Karpas-422 (cell line): ENCODE results near the gene DLEC1. TPM values are rescaled to one million over a fixed set of nuclear protein-coding genes. Genes with fewer than 3 reads are reported as not detected.
A peak's percentile ranks its signal among the peaks of the same experiment; 100 is the strongest.
"Not testable (repeated sequence)": the region's sequence is repeated elsewhere in the genome, so short reads cannot be mapped to it uniquely, and the experiment has no call there.

ENCODE experiments used
- DNase-seq: peaks from one replicate; pipeline ENCODE4 v3.0.0-alpha.2; 2015
- H2AFZ ChIP-seq: fragments of 200-600 bp; sonication (generic); 2 replicates; pipeline ENCODE4 v1.6.1; 2014; ENCODE audit warnings: antibody characterized with exemption, low read length, mixed read lengths
- H3K27ac ChIP-seq: fragments of 200-600 bp; sonication (generic); 2 replicates; pipeline ENCODE4 v1.5.1; 2014; ENCODE audit warnings: mild to moderate bottlenecking, low read length, moderate library complexity
- H3K27me3 ChIP-seq: fragments of 200-600 bp; sonication (generic); 2 replicates; pipeline ENCODE4 v1.6.1; 2014; ENCODE audit warnings: low read length, mixed read lengths
- H3K36me3 ChIP-seq: fragments of 200-600 bp; sonication (generic); 2 replicates; pipeline ENCODE4 v1.6.1; 2014; ENCODE audit warnings: low read length, mixed read lengths; ENCODE audit not compliant: insufficient read depth
- H3K4me1 ChIP-seq: fragments of 200-600 bp; sonication (generic); 2 replicates; pipeline ENCODE4 v1.6.1; 2014; ENCODE audit warnings: mild to moderate bottlenecking, low read length, mixed read lengths
- H3K4me2 ChIP-seq: fragments of 200-600 bp; sonication (generic); 2 replicates; pipeline ENCODE4 v1.6.1; 2014; ENCODE audit warnings: low read length, low read depth, mild to moderate bottlenecking; ENCODE audit not compliant: poor library complexity, severe bottlenecking
- H3K4me3 ChIP-seq: fragments of 200-600 bp; sonication (generic); 2 replicates; pipeline ENCODE4 v1.5.1; 2014; ENCODE audit warnings: mild to moderate bottlenecking, antibody characterized with exemption, low read length, mixed read lengths
- H3K79me2 ChIP-seq: fragments of 200-600 bp; sonication (generic); 2 replicates; pipeline ENCODE4 v1.6.1; 2014; ENCODE audit warnings: mild to moderate bottlenecking, low read length, mixed read lengths
- H3K9ac ChIP-seq: fragments of 200-600 bp; sonication (generic); 2 replicates; pipeline ENCODE4 v1.6.0; 2014; ENCODE audit warnings: low read length
- H3K9me2 ChIP-seq: fragments of 200-600 bp; sonication (generic), shearing (Covaris generic); replicated peaks from 2 replicates; pipeline ENCODE4 v1.6.0; 2014; ENCODE audit warnings: mild to moderate bottlenecking, low read length, moderate library complexity; ENCODE audit not compliant: insufficient read depth
- H3K9me3 ChIP-seq: fragments of 300-700, 200-600 bp; sonication (generic); 2 replicates; pipeline ENCODE4 v1.6.1; 2014; ENCODE audit warnings: low read length, mixed read lengths
- H4K20me1 ChIP-seq: fragments of 200-600 bp; sonication (generic); 2 replicates; pipeline ENCODE4 v1.6.1; 2014; ENCODE audit warnings: mild to moderate bottlenecking, antibody characterized with exemption, low read length, low read depth; ENCODE audit not compliant: insufficient read depth
- total RNA-seq: library from RNA; depleted of rRNA; stranded (reverse); fragments of >200 nt; shearing (Covaris generic); gene quantifications from 2 replicates; pipeline ENCODE4 v1.2.3, GENCODE V29; 2014; ENCODE audit warnings: low replicate concordance

Gene DLEC1
- total RNA-seq, 1 experiment from 2014 or later: not detected

DNA sequence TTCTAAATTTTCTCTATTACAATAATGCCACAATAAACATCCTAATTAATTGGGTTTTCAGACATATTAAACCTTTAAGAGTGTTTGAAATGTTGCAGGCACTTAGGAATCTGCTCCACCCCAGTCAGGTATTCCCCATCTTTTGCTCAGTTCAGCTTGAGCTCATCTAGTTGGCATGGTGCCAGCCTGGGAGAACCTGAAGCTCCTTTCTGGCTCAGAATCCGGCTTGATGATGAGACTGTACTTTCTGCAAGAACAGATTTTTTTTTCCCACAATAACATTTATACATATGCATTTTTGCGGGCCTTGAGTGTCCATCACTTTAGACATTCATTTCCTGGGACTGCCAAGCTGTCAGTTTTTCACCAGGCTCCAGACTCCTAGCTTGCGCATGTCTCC lies 118.6 kb downstream of the DLEC1 start:
- H3K9me3 ChIP-seq: no peaks in the 10 kb centered on the region
- no peaks in the 10 kb centered on the region for H3K36me3 ChIP-seq
- no peak overlapping the region for H3K4me3 ChIP-seq
- no peak overlapping the region for H3K27ac ChIP-seq
- no peak for DNase-seq
- no peak overlapping the region for H2AFZ ChIP-seq
- H4K20me1 ChIP-seq: no peaks in the 10 kb centered on the region
- H3K4me2 ChIP-seq: no peak overlapping the region
- no peaks in the 10 kb centered on the region for H3K79me2 ChIP-seq
- H3K27me3 ChIP-seq: no peaks in the 10 kb centered on the region
- H3K9ac ChIP-seq: no peak overlapping the region
- no peaks in the 10 kb centered on the region for H3K9me2 ChIP-seq
- no peaks in the 10 kb centered on the region for H3K4me1 ChIP-seq

DNA sequence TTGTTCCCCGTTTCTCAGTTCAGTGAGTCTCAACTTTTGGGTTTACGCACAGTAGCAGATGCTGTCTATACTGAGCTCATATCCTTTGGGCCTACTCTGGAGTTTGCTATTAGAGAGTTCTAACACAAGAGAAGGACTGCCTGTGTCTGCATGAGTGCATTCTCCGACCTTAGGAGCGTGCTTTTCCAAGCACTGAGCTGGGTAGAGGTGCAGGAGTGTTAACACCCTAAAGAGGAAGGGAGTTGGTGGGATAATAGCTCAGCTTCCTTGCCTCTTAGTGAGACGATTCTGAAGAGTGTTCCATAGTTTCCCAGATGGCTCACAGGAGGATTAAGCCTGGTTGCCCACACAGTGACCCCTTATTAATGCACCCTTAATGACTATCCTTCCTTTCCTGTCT lies 119.5 kb downstream of the DLEC1 start:
- no peak for DNase-seq
- H3K36me3 ChIP-seq: no peaks in the 10 kb centered on the region
- H3K4me1 ChIP-seq: peaks cover 1% of the 10 kb centered on the region
- H3K27me3 ChIP-seq: no peaks in the 10 kb centered on the region
- H3K9me2 ChIP-seq: no peaks in the 10 kb centered on the region
- H3K4me2 ChIP-seq: no peak overlapping the region
- H4K20me1 ChIP-seq: no peaks in the 10 kb centered on the region
- H3K9ac ChIP-seq: no peak overlapping the region
- no peaks in the 10 kb centered on the region for H3K9me3 ChIP-seq
- no peaks in the 10 kb centered on the region for H3K79me2 ChIP-seq
- no peak overlapping the region for H3K4me3 ChIP-seq
- no peak overlapping the region for H3K27ac ChIP-seq
- no peak overlapping the region for H2AFZ ChIP-seq

DNA sequence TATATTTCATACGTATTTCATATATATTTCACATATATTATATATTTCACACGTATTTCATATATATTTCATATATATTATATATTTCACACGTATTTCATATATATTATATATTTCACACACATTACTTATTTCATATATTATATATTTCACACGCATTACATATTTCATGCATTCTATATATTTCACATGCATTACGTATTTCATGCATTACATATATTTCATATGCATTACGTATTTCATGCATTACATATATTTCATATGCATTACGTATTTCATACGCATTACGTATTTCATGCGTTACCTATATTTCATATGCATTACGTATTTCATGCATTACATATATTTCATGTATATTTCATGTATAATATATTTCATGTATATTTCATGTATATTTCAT lies 121.7 kb downstream of the DLEC1 start:
- not testable (repeated sequence) for H3K79me2 ChIP-seq, H3K4me3 ChIP-seq, H3K27ac ChIP-seq, H3K9ac ChIP-seq, H3K9me3 ChIP-seq, H3K9me2 ChIP-seq, H2AFZ ChIP-seq, H3K36me3 ChIP-seq, H3K4me2 ChIP-seq, DNase-seq, H3K27me3 ChIP-seq, H4K20me1 ChIP-seq
- H3K4me1 ChIP-seq: peaks cover 11% of the 10 kb centered on the region

DNA sequence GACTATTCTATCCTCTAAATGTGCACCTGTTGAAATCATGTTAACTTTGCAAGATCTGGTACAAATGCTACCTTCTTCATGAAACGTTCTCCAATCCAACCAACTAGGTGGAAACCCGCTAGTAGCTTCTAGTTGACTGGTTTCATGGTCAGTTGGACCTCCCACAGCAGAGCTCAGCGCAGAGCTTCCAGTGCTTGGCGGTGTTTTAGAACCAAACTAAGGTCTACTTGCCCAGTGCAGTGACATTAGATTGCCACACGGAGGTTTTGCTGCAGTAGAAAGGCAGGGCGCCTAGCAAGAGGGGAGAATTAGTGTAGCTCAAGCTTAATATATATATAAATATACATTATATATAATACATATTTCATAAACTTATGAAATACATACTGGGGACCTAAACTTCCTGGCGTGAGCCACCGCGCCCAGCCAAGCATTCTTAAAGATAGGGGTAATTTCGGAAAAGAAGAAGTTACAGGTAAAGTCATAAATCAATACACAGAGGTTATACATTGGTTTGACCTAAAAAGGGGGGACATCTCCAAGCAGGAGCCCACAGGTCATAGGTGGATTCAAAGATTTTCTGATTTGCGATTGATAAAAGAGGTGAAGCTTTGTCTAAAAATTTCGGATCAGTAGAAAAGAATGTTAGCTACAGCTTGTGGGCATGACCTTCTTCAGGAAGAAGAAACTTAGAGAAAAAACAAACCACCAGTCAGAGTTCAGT lies 124.3 kb downstream of the DLEC1 start:
- Histone ChIP-seq H3K9me3 (no peaks in the 10 kb centered on the region), H3K9me2 (no peaks in the 10 kb centered on the region), H3K4me1 (peaks cover 28% of the 10 kb centered on the region), H3K9ac (no peak overlapping the region), H3K27me3 (no peaks in the 10 kb centered on the region), H3K4me2 (peak overlapping the region; percentile 68), H3K27ac (no peak overlapping the region), H4K20me1 (peaks cover 3% of the 10 kb centered on the region; the same call in 1 of the 2 replicates), H3K4me3 (peak overlapping the region; percentile 89; the same call in 1 of the 2 replicates), H3K79me2 (peaks cover 29% of the 10 kb centered on the region), H3K36me3 (no peaks in the 10 kb centered on the region; the same call in 1 of the 2 replicates), H2AFZ (peak overlapping the region; percentile 49; the same call in 1 of the 2 replicates)
- DNase-seq: peak; percentile 76

DNA sequence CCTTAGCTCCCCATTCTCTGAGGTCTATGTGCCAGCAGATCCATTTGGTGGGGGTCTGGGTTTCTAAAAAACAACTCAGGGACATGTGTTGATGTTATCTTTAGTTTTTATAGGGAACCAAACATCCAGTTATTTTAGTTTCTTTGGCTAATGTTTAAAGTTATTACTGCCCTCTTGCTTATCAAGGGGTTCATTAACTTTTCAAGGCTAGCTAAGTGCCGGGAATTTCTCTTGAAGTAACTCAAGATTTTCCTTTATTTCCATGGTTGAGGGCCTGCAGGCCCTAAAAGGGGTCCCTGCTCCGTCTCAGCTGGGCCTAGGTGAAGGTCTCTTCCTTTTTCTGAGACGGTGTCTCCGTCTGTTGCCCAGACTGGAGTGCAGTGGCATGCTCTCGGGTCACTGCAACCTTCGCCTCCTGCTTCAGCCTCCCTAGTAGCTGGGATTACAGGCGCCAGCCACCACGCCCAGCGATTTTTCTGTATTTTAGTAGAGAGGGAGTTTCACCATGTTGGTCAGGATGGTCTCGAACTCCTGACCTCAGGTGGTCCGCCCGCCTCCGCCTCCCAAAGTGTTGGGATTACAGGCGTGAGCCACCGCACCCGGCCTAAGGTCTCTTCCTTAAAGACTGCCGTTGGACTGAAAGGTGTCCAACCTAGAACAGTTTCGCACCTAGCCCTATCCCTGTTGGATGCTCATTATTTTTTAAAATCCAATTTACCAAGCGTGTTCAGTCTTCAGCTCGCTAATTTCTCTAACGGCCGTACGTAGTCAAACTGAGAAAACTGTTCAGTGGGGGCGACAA lies 125.0 kb downstream of the DLEC1 start:
- DNase-seq: no peak
- H2AFZ ChIP-seq: 0 out of 2 replicates have a peak overlapping the region, but pooled peaks have one; percentile 32
- no peaks in the 10 kb centered on the region for H3K27me3 ChIP-seq
- peaks cover 36% of the 10 kb centered on the region for H3K79me2 ChIP-seq
- peaks cover 4% of the 10 kb centered on the region; the same call in 1 of the 2 replicates for H3K36me3 ChIP-seq
- peaks cover 36% of the 10 kb centered on the region for H3K4me1 ChIP-seq
- no peaks in the 10 kb centered on the region for H3K9me2 ChIP-seq
- H3K4me2 ChIP-seq: peak overlapping the region; percentile 68
- peak overlapping the region; percentile 31 for H3K27ac ChIP-seq
- peak overlapping the region; percentile 89 for H3K4me3 ChIP-seq
- H3K9ac ChIP-seq: peak overlapping the region; percentile 66
- H4K20me1 ChIP-seq: peaks cover 3% of the 10 kb centered on the region; the same call in 1 of the 2 replicates
- no peaks in the 10 kb centered on the region for H3K9me3 ChIP-seq

DNA sequence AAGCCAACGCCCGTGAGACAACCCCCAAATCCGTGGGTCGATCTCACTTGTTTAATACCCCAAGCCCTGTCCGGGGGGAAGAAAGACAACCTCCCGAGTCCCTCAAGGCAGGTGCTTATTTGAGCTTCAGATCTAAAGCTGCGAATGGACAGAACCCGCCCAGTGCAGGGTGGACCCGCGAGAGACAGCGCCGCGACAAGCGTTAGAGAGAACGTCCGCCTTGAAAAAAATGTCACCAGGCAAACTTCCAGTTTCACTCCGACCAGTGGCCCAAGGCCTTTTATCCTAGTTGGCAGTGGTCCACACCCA lies 125.6 kb downstream of the DLEC1 start:
- H3K79me2 ChIP-seq: peaks cover 42% of the 10 kb centered on the region
- H3K9me3 ChIP-seq: no peaks in the 10 kb centered on the region
- peaks cover 37% of the 10 kb centered on the region for H3K4me1 ChIP-seq
- H4K20me1 ChIP-seq: peaks cover 3% of the 10 kb centered on the region; the same call in 1 of the 2 replicates
- H3K36me3 ChIP-seq: peaks cover 4% of the 10 kb centered on the region; the same call in 1 of the 2 replicates
- H3K9ac ChIP-seq: peak overlapping the region; percentile 66
- H3K4me3 ChIP-seq: peak overlapping the region; percentile 89
- peak overlapping the region; percentile 31 for H3K27ac ChIP-seq
- H3K27me3 ChIP-seq: no peaks in the 10 kb centered on the region
- DNase-seq: no peak
- peak overlapping the region; percentile 68 for H3K4me2 ChIP-seq
- H3K9me2 ChIP-seq: no peaks in the 10 kb centered on the region
- peak overlapping the region; percentile 10; the same call in 1 of the 2 replicates for H2AFZ ChIP-seq

DNA sequence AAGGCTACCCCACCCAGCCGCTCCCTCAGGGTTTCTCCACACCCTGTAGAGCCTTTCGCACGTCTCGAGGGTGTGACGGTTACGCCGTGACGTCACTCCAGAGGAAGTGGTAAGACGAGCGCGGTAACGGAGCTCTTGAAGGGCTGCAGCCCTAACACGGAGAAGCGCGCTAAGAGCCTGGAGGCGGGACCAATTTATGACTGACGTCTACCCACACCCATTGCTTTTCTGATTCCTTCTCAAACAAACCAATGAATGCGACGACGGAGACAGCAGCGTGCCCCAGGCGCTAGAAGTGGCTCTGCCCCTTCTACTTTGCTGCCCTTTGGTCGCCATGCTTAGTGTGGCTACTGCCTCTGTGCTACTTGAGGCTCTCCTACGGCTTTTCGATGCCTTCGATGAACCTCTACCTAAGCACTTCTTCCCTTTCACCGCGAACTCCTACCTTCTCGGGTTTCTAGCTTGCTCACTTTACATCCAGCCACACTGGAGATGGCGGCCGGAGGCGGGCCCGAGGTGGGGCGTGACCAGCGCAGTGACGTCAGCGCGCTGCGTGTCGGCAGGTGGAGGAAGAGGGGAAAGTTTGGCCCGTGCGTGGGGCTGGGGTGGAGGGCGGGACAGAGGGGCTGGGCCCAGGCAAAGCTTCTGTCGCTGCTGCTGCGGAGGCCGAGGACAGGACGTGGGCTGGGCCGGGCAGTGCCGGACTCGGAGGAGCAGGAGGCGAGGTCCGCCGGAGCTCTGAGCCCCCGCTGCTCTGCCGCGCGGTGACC lies 126.1 kb downstream of the DLEC1 start, which contains the start of gene OXSR1:
OXSR1 (plus strand) TSS at position 586 of the 770 bp plus-strand sequence. CDS start 340 bp downstream, outside the sequence.
- peak; percentile 100 for DNase-seq
- Histone ChIP-seq H3K79me2 (peaks cover 47% of the 10 kb centered on the region), H3K9ac (peak within 1 kb of the TSS; percentile 92), H3K27ac (peak within 1 kb of the TSS; percentile 79), H2AFZ (peak within 1 kb of the TSS; percentile 77; the same call in 1 of the 2 replicates), H4K20me1 (peaks cover 3% of the 10 kb centered on the region; the same call in 1 of the 2 replicates), H3K4me1 (peaks cover 37% of the 10 kb centered on the region), H3K4me2 (peak within 1 kb of the TSS; percentile 68), H3K36me3 (peaks cover 4% of the 10 kb centered on the region; the same call in 1 of the 2 replicates), H3K27me3 (no peaks in the 10 kb centered on the region), H3K9me2 (no peaks in the 10 kb centered on the region), H3K4me3 (peak within 1 kb of the TSS; percentile 89), H3K9me3 (no peaks in the 10 kb centered on the region)
